COR-L47 (cell line): ENCODE measurements around the gene BPTF.
A peak's percentile ranks its signal among the peaks of the same experiment; 100 is the strongest.
"Not testable (repeated sequence)": the region's sequence is repeated elsewhere in the genome, so short reads cannot be mapped to it uniquely, and the experiment has no call there.

Experiments used
- DNase-seq: peaks from one replicate; lab custom pipeline; 2025; lab: John Stamatoyannopoulos, UW

The BPTF gene

GRCh38 chr17:67881083-67881482, 55.8 kb downstream of the BPTF start:
- no peak for DNase-seq

GRCh38 chr17:67884741-67885140, 59.4 kb downstream of the BPTF start:
- no peak for DNase-seq

- DNase-seq: no peak
Observed at GRCh38 chr17:67891481-67892119, 66.3 kb downstream of the BPTF start.

- no peak for DNase-seq
Observed at GRCh38 chr17:67902511-67903231, 77.4 kb downstream of the BPTF start.

- not testable (repeated sequence) for DNase-seq
Observed at GRCh38 chr17:67905298-67905697, 80.0 kb downstream of the BPTF start.

GRCh38 chr17:67910117-67910803, 85.0 kb downstream of the BPTF start:
- DNase-seq: not testable (repeated sequence)

- no peak for DNase-seq
Observed at GRCh38 chr17:67911059-67911782, 85.9 kb downstream of the BPTF start.

GRCh38 chr17:67912088-67912487, 86.8 kb downstream of the BPTF start:
- DNase-seq: no peak

GRCh38 chr17:67912656-67913055, 87.4 kb downstream of the BPTF start:
- DNase-seq: no peak

- no peak for DNase-seq
Observed at GRCh38 chr17:67920212-67920611, 94.9 kb downstream of the BPTF start.

- no peak for DNase-seq
Observed at GRCh38 chr17:67922503-67922902, 97.2 kb downstream of the BPTF start.

- not testable (repeated sequence) for DNase-seq
Observed at GRCh38 chr17:67928842-67929241, 103.5 kb downstream of the BPTF start.

GRCh38 chr17:67931227-67931626, 105.9 kb downstream of the BPTF start:
- no peak for DNase-seq

GRCh38 chr17:67942810-67943209, 117.5 kb downstream of the BPTF start:
- no peak for DNase-seq

- DNase-seq: no peak
Observed at GRCh38 chr17:67944035-67944434, 118.7 kb downstream of the BPTF start.

- DNase-seq: no peak
Observed at GRCh38 chr17:67946513-67946912, 121.2 kb downstream of the BPTF start.

GRCh38 chr17:67947325-67947813, 122.1 kb downstream of the BPTF start:
- no peak for DNase-seq

GRCh38 chr17:67950945-67951344, 125.6 kb downstream of the BPTF start:
- DNase-seq: no peak

GRCh38 chr17:67959510-67959909, 134.2 kb downstream of the BPTF start:
- DNase-seq: no peak

- not testable (repeated sequence) for DNase-seq
Observed at GRCh38 chr17:67960276-67960675, 135.0 kb downstream of the BPTF start.

GRCh38 chr17:67962156-67962555, 136.9 kb downstream of the BPTF start:
- DNase-seq: not testable (repeated sequence)

GRCh38 chr17:67963145-67963572, 137.9 kb downstream of the BPTF start:
- DNase-seq: peak; percentile 52
